Neural progenitor cell (in vitro differentiated cells): ENCODE results near the gene PDCD1.

Experiments
- CTCF ChIP-seq: fragments of 200-600 bp; sonication (generic); IDR thresholded peaks from 2 replicates; pipeline ENCODE4 v1.5.1; 2017; ENCODE audit warnings: antibody characterized with exemption, mild to moderate bottlenecking
- EZH2 ChIP-seq: fragments of 200-600 bp; sonication (generic); IDR thresholded peaks from 2 replicates; pipeline ENCODE4 v1.6.1; 2017; ENCODE audit warnings: antibody characterized with exemption, mild to moderate bottlenecking, moderate library complexity

GRCh38 chr2:241816431-241817121 lies 42.1 kb downstream of the PDCD1 start:
- TF ChIP-seq CTCF, result no peak
- no peak for TF ChIP-seq EZH2
